Measurements from ENCODE around the gene MFN2. TPM values are rescaled to one million over a fixed set of nuclear protein-coding genes. Genes with fewer than 3 reads are reported as not detected.
"Not testable (repeated sequence)": the region's sequence is repeated elsewhere in the genome, so short reads cannot be mapped to it uniquely, and the experiment has no call there.

Gene MFN2
- total RNA-seq, 1 experiment from 2014 or later = 72.6 TPM

GRCh38 chr1:12005488-12006166 is 25.4 kb downstream of the MFN2 start:
- Histone ChIP-seq H3K27ac (no peak overlapping the region), H3K4me2 (no peak overlapping the region), H3K79me2 (ENCODE audit: low read depth) (no peaks in the 10 kb centered on the region), H3K9me2 (ENCODE audit: insufficient read depth) (no peaks in the 10 kb centered on the region), H3F3A (ENCODE audit: insufficient read depth, low read depth) (0 out of 2 replicates have a peak, but pooled peaks cover 4% of the 10 kb centered on the region), H3K4me3 (no peak overlapping the region), H3K4me1 (replicated peaks; ENCODE audit: insufficient read depth) (no peaks in the 10 kb centered on the region), H3K36me3 (ENCODE audit: low read depth) (peaks cover 10% of the 10 kb centered on the region), H2AFZ (no peak overlapping the region), H3K9me3 (ENCODE audit: insufficient read depth, low read depth) (no peaks in the 10 kb centered on the region), H3K27me3 (ENCODE audit: insufficient read depth, low read depth) (no peaks in the 10 kb centered on the region), H4K20me1 (ENCODE audit: insufficient read depth) (no peaks in the 10 kb centered on the region)
- ChIA-PET CTCF (no interaction called here), POLR2A (ENCODE audit: unreplicated experiment) (interaction anchor here (0.6 kb wide), 1 partner anchor 17 kb away, joined by 4 read pairs; no protein-coding TSS in a partner anchor)
- no TSS peak for BruUV-seq (replicated peaks)
- intact Hi-C loops (cut with micrococcal nuclease; ENCODE audit: unreplicated experiment) = no loop called here
- no peak for DNase-seq
- TF ChIP-seq CTCF (conservative IDR thresholded peaks at IDR 0.05) (no peak), EZH2 (IDR thresholded peaks at IDR 0.05; ENCODE audit: low read depth) (no peak)

- POLR2A ChIA-PET (ENCODE audit: unreplicated experiment) = interaction anchor here (0.6 kb wide), 1 partner anchor 16 kb away, joined by 4 read pairs; no protein-coding TSS in a partner anchor
- BruUV-seq (replicated peaks) = no TSS peak
These were observed 26.1 kb downstream of the MFN2 start for GRCh38 chr1:12006167-12006921.

DNA sequence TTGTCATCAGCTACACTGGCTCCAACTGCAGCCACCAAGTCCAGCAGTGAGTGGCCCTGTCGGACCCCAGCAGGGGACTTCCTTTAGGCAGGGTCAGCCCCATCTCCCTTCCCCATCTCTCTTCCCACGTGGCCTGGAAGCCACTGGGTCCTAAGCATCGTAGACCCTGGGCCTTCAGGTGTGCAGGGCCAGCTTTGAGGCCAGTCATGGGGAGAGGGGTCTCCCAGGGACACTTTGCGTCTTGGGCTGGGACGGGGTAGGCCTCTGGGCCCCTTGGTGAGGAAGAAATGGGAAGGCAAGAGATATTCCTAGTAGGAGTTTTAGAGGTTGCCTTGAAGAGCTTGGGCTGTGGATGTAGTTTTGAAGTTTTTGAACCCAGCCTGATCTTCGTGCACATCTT is 27.0 kb downstream of the MFN2 start:
- CTCF ChIA-PET = no interaction called here
- Histone ChIP-seq H3K9me3 (ENCODE audit: insufficient read depth, low read depth) (no peaks in the 10 kb centered on the region), H3K4me3 (no peak overlapping the region), H3K27me3 (ENCODE audit: insufficient read depth, low read depth) (no peaks in the 10 kb centered on the region), H3K79me2 (ENCODE audit: low read depth) (no peaks in the 10 kb centered on the region), H3K9me2 (ENCODE audit: insufficient read depth) (no peaks in the 10 kb centered on the region), H3K4me1 (replicated peaks; ENCODE audit: insufficient read depth) (no peaks in the 10 kb centered on the region), H4K20me1 (ENCODE audit: insufficient read depth) (no peaks in the 10 kb centered on the region), H3F3A (ENCODE audit: insufficient read depth, low read depth) (no peaks in the 10 kb centered on the region), H3K27ac (no peak overlapping the region), H3K4me2 (no peak overlapping the region), H3K36me3 (ENCODE audit: low read depth) (peaks cover 6% of the 10 kb centered on the region; the same call in 1 of the 2 replicates), H2AFZ (no peak overlapping the region)
- no TSS peak for BruUV-seq (replicated peaks)
- DNase-seq = no peak
- TF ChIP-seq EZH2 (IDR thresholded peaks at IDR 0.05; ENCODE audit: low read depth) (no peak), CTCF (conservative IDR thresholded peaks at IDR 0.05) (no peak)
- intact Hi-C loops (cut with micrococcal nuclease; ENCODE audit: unreplicated experiment) = no loop called here
- POLR2A ChIA-PET (ENCODE audit: unreplicated experiment) = no interaction called here

More at GRCh38 chr1:12006167-12006921, 26.1 kb downstream of the MFN2 start:
- Histone ChIP-seq H3K79me2 (ENCODE audit: low read depth) (no peaks in the 10 kb centered on the region), H3K27me3 (ENCODE audit: insufficient read depth, low read depth) (no peaks in the 10 kb centered on the region), H3K4me3 (no peak overlapping the region), H4K20me1 (ENCODE audit: insufficient read depth) (no peaks in the 10 kb centered on the region), H3F3A (ENCODE audit: insufficient read depth, low read depth) (0 out of 2 replicates have a peak, but pooled peaks cover 4% of the 10 kb centered on the region), H3K36me3 (ENCODE audit: low read depth) (peaks cover 8% of the 10 kb centered on the region), H3K4me1 (replicated peaks; ENCODE audit: insufficient read depth) (no peaks in the 10 kb centered on the region), H3K4me2 (no peak overlapping the region), H3K9me2 (ENCODE audit: insufficient read depth) (no peaks in the 10 kb centered on the region), H3K27ac (no peak overlapping the region), H2AFZ (no peak overlapping the region), H3K9me3 (ENCODE audit: insufficient read depth, low read depth) (no peaks in the 10 kb centered on the region)
- DNase-seq = no peak
- TF ChIP-seq CTCF (conservative IDR thresholded peaks at IDR 0.05) (no peak), EZH2 (IDR thresholded peaks at IDR 0.05; ENCODE audit: low read depth) (no peak)
- CTCF ChIA-PET = no interaction called here
- intact Hi-C loops (cut with micrococcal nuclease; ENCODE audit: unreplicated experiment) = no loop called here

- H3K4me2 ChIP-seq; POLR2A ChIA-PET (ENCODE audit: unreplicated experiment); H4K20me1 ChIP-seq (ENCODE audit: insufficient read depth); H3K9me3 ChIP-seq (ENCODE audit: insufficient read depth, low read depth); H3K36me3 ChIP-seq (ENCODE audit: low read depth); H2AFZ ChIP-seq; H3K27me3 ChIP-seq (ENCODE audit: insufficient read depth, low read depth); H3K9me2 ChIP-seq (ENCODE audit: insufficient read depth); H3K4me1 ChIP-seq (replicated peaks; ENCODE audit: insufficient read depth); H3K79me2 ChIP-seq (ENCODE audit: low read depth); H3K4me3 ChIP-seq; DNase-seq; BruUV-seq (replicated peaks); H3F3A ChIP-seq (ENCODE audit: insufficient read depth, low read depth); intact Hi-C loops (cut with micrococcal nuclease; ENCODE audit: unreplicated experiment); CTCF ChIA-PET; H3K27ac ChIP-seq: not testable (repeated sequence)
These were observed 28.1 kb downstream of the MFN2 start for GRCh38 chr1:12008355-12008754.
